K562 (cell line): ENCODE measurements around the gene CALHM4. TPM values are rescaled to one million over a fixed set of nuclear protein-coding genes. Genes with fewer than 3 reads are reported as not detected.
"Not testable (repeated sequence)": the region's sequence is repeated elsewhere in the genome, so short reads cannot be mapped to it uniquely, and the experiment has no call there.

Experiments
- ATAC-seq: fragments of 200-7000 bp; cut with Tn5 transposase; 3 replicates; pipeline ENCODE4 v1.9.1; 2020; ENCODE audit warnings: moderate library complexity
- BruUV-seq: library from RNA; stranded (reverse); fragments of 400-500 nt; replicated peaks from 2 replicates; lab custom pipeline; 2021; lab: Mats Ljungman, UMichigan
- CTCF ChIA-PET: fragments of 300-600 bp; formaldehyde crosslinking; extraction: SDS; loops from one replicate; lab custom pipeline; 2021; ENCODE audit warnings: low intra/inter-chr PET ratio; lab: Yijun Ruan, JAX
- POLR2A ChIA-PET: fragments of 300-600, 350-650 bp; sonication (Branson Sonifier 250); formaldehyde crosslinking; extraction: SDS; loops from one replicate; lab custom pipeline; 2021; ENCODE audit warnings: antibody characterized with exemption, inconsistent platforms; lab: Yijun Ruan, JAX
- DNase-seq, 4 experiments: peaks; one replicate each; pipeline versions ENCODE4 v3.0.0 to v3.0.0-alpha.2; 2011 to 2018; ENCODE audit warnings: low spot score in 3 of 4, mixed read lengths in 3 of 4; ENCODE audit errors: extremely low read depth in 1 of 4
- FAIRE-seq: peaks from 2 replicates; lab custom pipeline; 2011; peaks lifted over from hg19 to GRCh38; lab: Jason Lieb, UNC
- H2AFZ ChIP-seq: 2 replicates; pipeline ENCODE4 v1.6.0; 2011; ENCODE audit warnings: low read depth, low read length, control low read depth, inconsistent platforms
- H3K27ac ChIP-seq: fragments of 200-600 bp; 3 replicates; pipeline ENCODE4 v1.8.0; 2011; ENCODE audit warnings: low read depth, mild to moderate bottlenecking, control low read depth, inconsistent platforms, low read length, moderate library complexity, mixed read lengths; ENCODE audit errors: extremely low read depth
- H3K27me3 ChIP-seq, 2 experiments: fragments of 300-600 bp in 1 of 2; 2 replicates in 1 of 2; 3 replicates in 1 of 2; pipeline versions ENCODE4 v1.6.0 to v1.8.0; 2011; ENCODE audit warnings: inconsistent platforms in 2 of 2, low read length in 2 of 2, mild to moderate bottlenecking in 1 of 2, mixed read lengths in 1 of 2, moderate library complexity in 1 of 2; ENCODE audit not compliant: control insufficient read depth in 2 of 2, insufficient read depth in 2 of 2
- H3K36me3 ChIP-seq: fragments of 300-600 bp; 3 replicates; pipeline ENCODE4 v1.8.0; 2011; ENCODE audit warnings: mild to moderate bottlenecking, low read length, inconsistent platforms; ENCODE audit not compliant: control insufficient read depth, insufficient read depth
- H3K4me1 ChIP-seq, 2 experiments: fragments of 200-600 bp in 1 of 2; replicated peaks in 1 of 2; 2 replicates in 1 of 2; 3 replicates in 1 of 2; pipeline versions ENCODE4 v1.5.1 to v1.8.0; 2011; ENCODE audit warnings: inconsistent platforms in 2 of 2, low read length in 2 of 2, mild to moderate bottlenecking in 1 of 2, mixed read lengths in 1 of 2, moderate library complexity in 1 of 2; ENCODE audit not compliant: control insufficient read depth in 2 of 2, insufficient read depth in 2 of 2
- H3K4me2 ChIP-seq: 2 replicates; pipeline ENCODE4 v1.6.1; 2011; ENCODE audit warnings: low read length, control low read depth, inconsistent platforms, mixed read lengths; ENCODE audit not compliant: insufficient read depth
- H3K4me3 ChIP-seq: fragments of 200-600 bp; sonication (generic), shearing (Covaris generic); 2 replicates; pipeline ENCODE4 v1.5.1; 2016; ENCODE audit warnings: control low read depth, inconsistent platforms
- H3K79me2 ChIP-seq: fragments of 200-600 bp; 3 replicates; pipeline ENCODE4 v1.8.0; 2011; ENCODE audit warnings: low read length, inconsistent platforms; ENCODE audit not compliant: control insufficient read depth, insufficient read depth
- H3K9ac ChIP-seq, 2 experiments: 2 replicates each; pipeline versions ENCODE4 v1.6.0 to v1.6.1; 2011; ENCODE audit warnings: low read depth in 2 of 2, low read length in 2 of 2, control low read depth in 1 of 2, inconsistent platforms in 1 of 2, mild to moderate bottlenecking in 1 of 2, mixed read lengths in 1 of 2; ENCODE audit not compliant: insufficient read depth in 1 of 2
- H3K9me1 ChIP-seq: one replicate; pipeline ENCODE4 v1.6.0; 2011; ENCODE audit warnings: inconsistent platforms, mild to moderate bottlenecking, low read length, moderate library complexity; ENCODE audit not compliant: control insufficient read depth, insufficient read depth
- H3K9me3 ChIP-seq: replicated peaks from 2 replicates; pipeline ENCODE4 v1.5.1; 2011; ENCODE audit warnings: low read depth, low read length, inconsistent platforms; ENCODE audit not compliant: control insufficient read depth, insufficient read depth
- H4K20me1 ChIP-seq: replicated peaks from 2 replicates; pipeline ENCODE4 v1.6.1; 2011; ENCODE audit warnings: low read length, inconsistent platforms, mixed read lengths; ENCODE audit not compliant: control insufficient read depth, insufficient read depth
- ZNF431 ChIP-seq: sonication (generic); formaldehyde crosslinking; IDR thresholded peaks from 2 replicates; pipeline ENCODE4 v1.8.0; 2022; ENCODE audit warnings: mild to moderate bottlenecking, missing genetic modification reagents
- WGBS: fragments of 100-300 bp; shearing (Covaris generic); methylation state at CpG from one replicate; pipeline ENCODE4 v1.1.6; 2016; ENCODE audit warnings: low coverage, mixed read lengths; ENCODE audit not compliant: insufficient coverage; ENCODE audit errors: missing lambda C conversion rate; 5-methylcytosine and 5-hydroxymethylcytosine counted together
- in situ Hi-C: fragments of 300-500 bp; cut with MboI; formaldehyde crosslinking; loops from 4 replicates; pipeline ENCODE4 v1.15.0; 2018; ENCODE audit warnings: inconsistent platforms, mixed read lengths
- intact Hi-C: fragments of 100-400 bp; cut with micrococcal nuclease; formaldehyde crosslinking; loops from 2 replicates; pipeline ENCODE4 v1.14.2; 2022
- polyA plus RNA-seq, 8 experiments: library from polyadenylated mRNA; depleted of rRNA in 4 of 8; stranded (reverse) in 5 of 8; unstranded in 3 of 8; fragments of >200 nt; fragmentation: Nextera tagmentation in 2 of 8; fragmentation: Illumina TruSeq in 1 of 8; extraction: Ambion mirVana in 2 of 8; extraction: Trizol in 1 of 8; gene quantifications; 2 replicates each; pipeline versions ENCODE4 v1.2.1 to v1.2.3, GENCODE V29; 2011 to 2014; ENCODE audit warnings: inconsistent platforms in 1 of 8, missing spikeins in 1 of 8
- total RNA-seq, 7 experiments: library from RNA; depleted of rRNA in 6 of 7; stranded (reverse); fragments of >200 nt in 6 of 7; fragmentation: Illumina TruSeq in 2 of 7; extraction: Trizol in 2 of 7; gene quantifications; 2 replicates each; pipeline versions ENCODE4 v1.2.1 to v1.2.3, GENCODE V29; 2011 to 2021; ENCODE audit warnings: low replicate concordance in 1 of 7

The CALHM4 gene
- total and polyA plus RNA-seq, 9 of the 15 experiments (the other 6 are each of a cell fraction or from before 2014, with no cell fraction given) = not detected

GRCh38 chr6:116603916-116604315 lies 50.4 kb downstream of the CALHM4 start:
- TF ChIP-seq ZNF431 (CRISPR knock-in tag) = peak; percentile 95
- FAIRE-seq, H3K4me3 ChIP-seq, H3K9me1 ChIP-seq, ATAC-seq, intact Hi-C loops, in situ Hi-C loops, BruUV-seq, H4K20me1 ChIP-seq, H3K27me3 ChIP-seq, CTCF ChIA-PET, H3K36me3 ChIP-seq, H2AFZ ChIP-seq, H3K9ac ChIP-seq, H3K79me2 ChIP-seq, H3K27ac ChIP-seq, DNase-seq, H3K9me3 ChIP-seq, H3K4me1 ChIP-seq, POLR2A ChIA-PET, H3K4me2 ChIP-seq: not testable (repeated sequence)
- WGBS = 52% methylated on average over 3 of the region's 3 CpGs

GRCh38 chr6:116604868-116605267 lies 51.3 kb downstream of the CALHM4 start:
- POLR2A ChIA-PET, BruUV-seq, H4K20me1 ChIP-seq, H3K9ac ChIP-seq, CTCF ChIA-PET, H3K9me3 ChIP-seq, DNase-seq, H3K27ac ChIP-seq, intact Hi-C loops, ATAC-seq, in situ Hi-C loops, H3K79me2 ChIP-seq, H2AFZ ChIP-seq, H3K9me1 ChIP-seq, H3K4me1 ChIP-seq, H3K4me3 ChIP-seq, H3K36me3 ChIP-seq, H3K4me2 ChIP-seq, FAIRE-seq, H3K27me3 ChIP-seq: not testable (repeated sequence)
- WGBS = 47% methylated on average over 3 of the region's 3 CpGs
